ENCODE measurements around the gene PTH2R.

GRCh38 chr2:208491641-208492040, 85.0 kb downstream of the PTH2R start:
- TF ChIP-seq POLR2AphosphoS5 (IDR thresholded peaks at IDR 0.05; ENCODE audit: low read depth, low read length): no peak
- no peak for TF ChIP-seq CTCF (IDR thresholded peaks at IDR 0.05)

All from Panc1 (cell line).